HepG2 (cell line): ENCODE measurements around the gene ABHD2. TPM values are rescaled to one million over a fixed set of nuclear protein-coding genes. Genes with fewer than 3 reads are reported as not detected.
A peak's percentile ranks its signal among the peaks of the same experiment; 100 is the strongest.

ENCODE experiments used
- KLF13 ChIP-seq: sonication (generic); formaldehyde crosslinking; IDR thresholded peaks from 2 replicates; pipeline ENCODE4 v1.4.0; 2020; ENCODE audit warnings: mild to moderate bottlenecking, missing genetic modification reagents
- MAFF ChIP-seq: IDR thresholded peaks from 2 replicates; pipeline ENCODE4 v1.6.1; 2011; ENCODE audit warnings: low read depth, low read length, improper control_type of control experiment
- RAD21 ChIP-seq: fragments of 450-650 bp; formaldehyde crosslinking; IDR thresholded peaks from 2 replicates; pipeline ENCODE4 v1.5.0; 2020; ENCODE audit warnings: mild to moderate bottlenecking
- RBAK ChIP-seq: sonication (generic); formaldehyde crosslinking; IDR thresholded peaks from 2 replicates; pipeline ENCODE4 v1.5.1; 2020; ENCODE audit warnings: mild to moderate bottlenecking, missing genetic modification reagents
- ZNF256 ChIP-seq: sonication (generic); formaldehyde crosslinking; conservative IDR thresholded peaks from 2 replicates; pipeline ENCODE4 v1.4.0; 2020; ENCODE audit warnings: missing genetic modification reagents
- ZNF615 ChIP-seq: sonication (generic); formaldehyde crosslinking; IDR thresholded peaks from 2 replicates; pipeline ENCODE4 v1.5.0; 2020; ENCODE audit warnings: mild to moderate bottlenecking, missing genetic modification reagents, borderline replicate concordance
- polyA plus RNA-seq, 8 experiments: library from polyadenylated mRNA; depleted of rRNA in 3 of 8; stranded (reverse) in 7 of 8; unstranded in 1 of 8; fragments of >200 nt; fragmentation: Illumina TruSeq in 4 of 8; extraction: Trizol in 4 of 8; gene quantifications; 2 replicates each; pipeline versions ENCODE4 v1.2.1 to v1.2.3, GENCODE V29; 2011 to 2016; ENCODE audit warnings: low read depth in 4 of 8, missing spikeins in 1 of 8, mixed read lengths in 1 of 8; ENCODE audit not compliant: insufficient read depth in 1 of 8
- total RNA-seq, 5 experiments: library from RNA; depleted of rRNA; stranded (reverse); fragments of >200 nt; fragmentation: Illumina TruSeq; extraction: Trizol; gene quantifications; 2 replicates each; pipeline ENCODE4 v1.2.3, GENCODE V29; 2016; ENCODE audit warnings: low read depth in 1 of 5
- TF ChIP-seq, protein P1 (sequence below): sonication (generic); formaldehyde crosslinking; IDR thresholded peaks from 2 replicates; pipeline ENCODE4 v1.4.0; 2020; ENCODE audit warnings: low read depth, missing genetic modification reagents
- TF ChIP-seq, protein P2 (sequence below): sonication (generic); formaldehyde crosslinking; IDR thresholded peaks from 2 replicates; pipeline ENCODE4 v1.9.0; 2021; ENCODE audit warnings: mild to moderate bottlenecking, missing genetic modification reagents
- TF ChIP-seq, protein P3 (sequence below): sonication (generic); formaldehyde crosslinking; conservative IDR thresholded peaks from 2 replicates; pipeline ENCODE4 v1.5.0; 2020; ENCODE audit warnings: missing genetic modification reagents
- TF ChIP-seq, protein P4 (sequence below): sonication (generic); formaldehyde crosslinking; IDR thresholded peaks from 2 replicates; pipeline ENCODE4 v1.9.0; 2021; ENCODE audit warnings: missing genetic modification reagents, borderline replicate concordance
- TF ChIP-seq, protein P5 (sequence below): IDR thresholded peaks from 2 replicates; pipeline ENCODE4 v1.6.1; 2016; ENCODE audit warnings: missing genetic modification reagents, missing compliant biosample characterization
- TF ChIP-seq, protein P6 (sequence below): sonication (generic); formaldehyde crosslinking; IDR thresholded peaks from 2 replicates; pipeline ENCODE4 v1.5.0; 2020; ENCODE audit warnings: mild to moderate bottlenecking, missing genetic modification reagents

ABHD2 gene
- total and polyA plus RNA-seq, 2 of the 13 experiments (the other 11 are each of a cell fraction or from before 2014, with no cell fraction given) = 14.8 to 22.4 TPM

DNA sequence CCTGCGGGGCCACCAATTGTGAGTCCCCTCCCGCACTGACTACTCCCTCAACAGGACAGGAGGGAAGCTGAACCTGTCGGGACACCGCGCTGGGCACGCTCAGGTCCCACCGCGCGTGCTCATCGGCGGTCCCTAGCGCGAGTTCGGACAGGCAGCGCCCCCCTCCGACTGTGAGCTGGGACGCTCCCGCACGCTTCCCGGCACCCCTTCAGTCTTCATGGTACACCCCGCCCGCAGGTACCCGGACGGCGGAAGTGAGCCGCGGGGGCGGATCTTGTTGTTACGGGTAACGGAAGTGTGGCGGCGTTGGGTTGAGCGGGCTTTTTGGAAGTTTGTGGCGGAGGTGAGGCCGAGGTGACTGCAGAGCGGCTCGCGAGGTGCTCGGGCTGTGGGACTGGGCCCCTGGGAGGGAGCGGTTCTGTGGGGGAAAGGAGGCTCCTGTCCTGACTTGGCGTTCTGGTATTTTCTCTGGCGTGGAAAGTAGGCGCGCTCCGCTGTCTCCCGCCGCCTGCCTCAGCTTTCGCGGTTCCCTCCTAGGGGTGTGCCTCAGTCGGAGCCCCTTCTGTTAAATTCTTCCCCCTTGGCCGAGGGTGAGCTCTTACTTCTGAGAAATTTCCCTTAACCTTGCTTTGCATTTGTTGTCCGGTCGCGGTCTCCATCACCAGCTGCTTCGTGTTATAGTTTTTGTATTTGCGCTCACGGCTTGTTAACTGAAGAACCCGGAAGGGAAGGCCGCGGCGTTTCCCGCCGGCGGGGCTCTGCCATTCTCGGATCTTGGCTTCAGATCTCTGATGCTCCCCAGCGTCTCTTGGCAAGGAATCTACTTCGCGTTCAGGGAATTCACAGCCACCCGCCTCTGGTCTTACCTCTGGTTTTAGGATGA, 155.7 kb downstream of the ABHD2 start, which contains the start of gene FANCI (continued):
- TF ChIP-seq, protein P1, sequence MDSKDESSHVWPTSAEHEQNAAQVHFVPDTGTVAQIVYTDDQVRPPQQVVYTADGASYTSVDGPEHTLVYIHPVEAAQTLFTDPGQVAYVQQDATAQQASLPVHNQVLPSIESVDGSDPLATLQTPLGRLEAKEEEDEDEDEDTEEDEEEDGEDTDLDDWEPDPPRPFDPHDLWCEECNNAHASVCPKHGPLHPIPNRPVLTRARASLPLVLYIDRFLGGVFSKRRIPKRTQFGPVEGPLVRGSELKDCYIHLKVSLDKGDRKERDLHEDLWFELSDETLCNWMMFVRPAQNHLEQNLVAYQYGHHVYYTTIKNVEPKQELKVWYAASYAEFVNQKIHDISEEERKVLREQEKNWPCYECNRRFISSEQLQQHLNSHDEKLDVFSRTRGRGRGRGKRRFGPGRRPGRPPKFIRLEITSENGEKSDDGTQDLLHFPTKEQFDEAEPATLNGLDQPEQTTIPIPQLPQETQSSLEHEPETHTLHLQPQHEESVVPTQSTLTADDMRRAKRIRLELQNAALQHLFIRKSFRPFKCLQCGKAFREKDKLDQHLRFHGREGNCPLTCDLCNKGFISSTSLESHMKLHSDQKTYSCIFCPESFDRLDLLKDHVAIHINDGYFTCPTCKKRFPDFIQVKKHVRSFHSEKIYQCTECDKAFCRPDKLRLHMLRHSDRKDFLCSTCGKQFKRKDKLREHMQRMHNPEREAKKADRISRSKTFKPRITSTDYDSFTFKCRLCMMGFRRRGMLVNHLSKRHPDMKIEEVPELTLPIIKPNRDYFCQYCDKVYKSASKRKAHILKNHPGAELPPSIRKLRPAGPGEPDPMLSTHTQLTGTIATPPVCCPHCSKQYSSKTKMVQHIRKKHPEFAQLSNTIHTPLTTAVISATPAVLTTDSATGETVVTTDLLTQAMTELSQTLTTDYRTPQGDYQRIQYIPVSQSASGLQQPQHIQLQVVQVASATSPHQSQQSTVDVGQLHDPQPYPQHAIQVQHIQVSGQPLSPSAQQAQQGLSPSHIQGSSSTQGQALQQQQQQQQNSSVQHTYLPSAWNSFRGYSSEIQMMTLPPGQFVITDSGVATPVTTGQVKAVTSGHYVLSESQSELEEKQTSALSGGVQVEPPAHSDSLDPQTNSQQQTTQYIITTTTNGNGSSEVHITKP (CRISPR knock-in tag) = peak; percentile 100
- TF ChIP-seq ZNF615 (CRISPR knock-in tag) (no peak), KLF13 (CRISPR knock-in tag) (no peak), RBAK (CRISPR knock-in tag) (0 out of 2 replicates have a peak, but pooled peaks have one; percentile 4), MAFF (no peak), RAD21 (CRISPR knock-in tag) (peak; percentile 68), ZNF256 (CRISPR knock-in tag) (no peak)
- TF ChIP-seq, protein P2, sequence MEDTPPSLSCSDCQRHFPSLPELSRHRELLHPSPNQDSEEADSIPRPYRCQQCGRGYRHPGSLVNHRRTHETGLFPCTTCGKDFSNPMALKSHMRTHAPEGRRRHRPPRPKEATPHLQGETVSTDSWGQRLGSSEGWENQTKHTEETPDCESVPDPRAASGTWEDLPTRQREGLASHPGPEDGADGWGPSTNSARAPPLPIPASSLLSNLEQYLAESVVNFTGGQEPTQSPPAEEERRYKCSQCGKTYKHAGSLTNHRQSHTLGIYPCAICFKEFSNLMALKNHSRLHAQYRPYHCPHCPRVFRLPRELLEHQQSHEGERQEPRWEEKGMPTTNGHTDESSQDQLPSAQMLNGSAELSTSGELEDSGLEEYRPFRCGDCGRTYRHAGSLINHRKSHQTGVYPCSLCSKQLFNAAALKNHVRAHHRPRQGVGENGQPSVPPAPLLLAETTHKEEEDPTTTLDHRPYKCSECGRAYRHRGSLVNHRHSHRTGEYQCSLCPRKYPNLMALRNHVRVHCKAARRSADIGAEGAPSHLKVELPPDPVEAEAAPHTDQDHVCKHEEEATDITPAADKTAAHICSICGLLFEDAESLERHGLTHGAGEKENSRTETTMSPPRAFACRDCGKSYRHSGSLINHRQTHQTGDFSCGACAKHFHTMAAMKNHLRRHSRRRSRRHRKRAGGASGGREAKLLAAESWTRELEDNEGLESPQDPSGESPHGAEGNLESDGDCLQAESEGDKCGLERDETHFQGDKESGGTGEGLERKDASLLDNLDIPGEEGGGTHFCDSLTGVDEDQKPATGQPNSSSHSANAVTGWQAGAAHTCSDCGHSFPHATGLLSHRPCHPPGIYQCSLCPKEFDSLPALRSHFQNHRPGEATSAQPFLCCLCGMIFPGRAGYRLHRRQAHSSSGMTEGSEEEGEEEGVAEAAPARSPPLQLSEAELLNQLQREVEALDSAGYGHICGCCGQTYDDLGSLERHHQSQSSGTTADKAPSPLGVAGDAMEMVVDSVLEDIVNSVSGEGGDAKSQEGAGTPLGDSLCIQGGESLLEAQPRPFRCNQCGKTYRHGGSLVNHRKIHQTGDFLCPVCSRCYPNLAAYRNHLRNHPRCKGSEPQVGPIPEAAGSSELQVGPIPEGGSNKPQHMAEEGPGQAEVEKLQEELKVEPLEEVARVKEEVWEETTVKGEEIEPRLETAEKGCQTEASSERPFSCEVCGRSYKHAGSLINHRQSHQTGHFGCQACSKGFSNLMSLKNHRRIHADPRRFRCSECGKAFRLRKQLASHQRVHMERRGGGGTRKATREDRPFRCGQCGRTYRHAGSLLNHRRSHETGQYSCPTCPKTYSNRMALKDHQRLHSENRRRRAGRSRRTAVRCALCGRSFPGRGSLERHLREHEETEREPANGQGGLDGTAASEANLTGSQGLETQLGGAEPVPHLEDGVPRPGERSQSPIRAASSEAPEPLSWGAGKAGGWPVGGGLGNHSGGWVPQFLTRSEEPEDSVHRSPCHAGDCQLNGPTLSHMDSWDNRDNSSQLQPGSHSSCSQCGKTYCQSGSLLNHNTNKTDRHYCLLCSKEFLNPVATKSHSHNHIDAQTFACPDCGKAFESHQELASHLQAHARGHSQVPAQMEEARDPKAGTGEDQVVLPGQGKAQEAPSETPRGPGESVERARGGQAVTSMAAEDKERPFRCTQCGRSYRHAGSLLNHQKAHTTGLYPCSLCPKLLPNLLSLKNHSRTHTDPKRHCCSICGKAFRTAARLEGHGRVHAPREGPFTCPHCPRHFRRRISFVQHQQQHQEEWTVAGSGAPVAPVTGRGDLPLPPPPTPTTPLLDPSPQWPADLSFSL (CRISPR knock-in tag) = no peak
- TF ChIP-seq, protein P3, sequence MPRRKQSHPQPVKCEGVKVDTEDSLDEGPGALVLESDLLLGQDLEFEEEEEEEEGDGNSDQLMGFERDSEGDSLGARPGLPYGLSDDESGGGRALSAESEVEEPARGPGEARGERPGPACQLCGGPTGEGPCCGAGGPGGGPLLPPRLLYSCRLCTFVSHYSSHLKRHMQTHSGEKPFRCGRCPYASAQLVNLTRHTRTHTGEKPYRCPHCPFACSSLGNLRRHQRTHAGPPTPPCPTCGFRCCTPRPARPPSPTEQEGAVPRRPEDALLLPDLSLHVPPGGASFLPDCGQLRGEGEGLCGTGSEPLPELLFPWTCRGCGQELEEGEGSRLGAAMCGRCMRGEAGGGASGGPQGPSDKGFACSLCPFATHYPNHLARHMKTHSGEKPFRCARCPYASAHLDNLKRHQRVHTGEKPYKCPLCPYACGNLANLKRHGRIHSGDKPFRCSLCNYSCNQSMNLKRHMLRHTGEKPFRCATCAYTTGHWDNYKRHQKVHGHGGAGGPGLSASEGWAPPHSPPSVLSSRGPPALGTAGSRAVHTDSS (CRISPR knock-in tag) = no peak
- TF ChIP-seq, protein P4, sequence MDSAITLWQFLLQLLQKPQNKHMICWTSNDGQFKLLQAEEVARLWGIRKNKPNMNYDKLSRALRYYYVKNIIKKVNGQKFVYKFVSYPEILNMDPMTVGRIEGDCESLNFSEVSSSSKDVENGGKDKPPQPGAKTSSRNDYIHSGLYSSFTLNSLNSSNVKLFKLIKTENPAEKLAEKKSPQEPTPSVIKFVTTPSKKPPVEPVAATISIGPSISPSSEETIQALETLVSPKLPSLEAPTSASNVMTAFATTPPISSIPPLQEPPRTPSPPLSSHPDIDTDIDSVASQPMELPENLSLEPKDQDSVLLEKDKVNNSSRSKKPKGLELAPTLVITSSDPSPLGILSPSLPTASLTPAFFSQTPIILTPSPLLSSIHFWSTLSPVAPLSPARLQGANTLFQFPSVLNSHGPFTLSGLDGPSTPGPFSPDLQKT (CRISPR knock-in tag) = no peak
- TF ChIP-seq, protein P5, sequence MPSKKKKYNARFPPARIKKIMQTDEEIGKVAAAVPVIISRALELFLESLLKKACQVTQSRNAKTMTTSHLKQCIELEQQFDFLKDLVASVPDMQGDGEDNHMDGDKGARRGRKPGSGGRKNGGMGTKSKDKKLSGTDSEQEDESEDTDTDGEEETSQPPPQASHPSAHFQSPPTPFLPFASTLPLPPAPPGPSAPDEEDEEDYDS (CRISPR knock-in tag) = 0 out of 2 replicates have a peak, but pooled peaks have one; percentile 34
- TF ChIP-seq, protein P6, sequence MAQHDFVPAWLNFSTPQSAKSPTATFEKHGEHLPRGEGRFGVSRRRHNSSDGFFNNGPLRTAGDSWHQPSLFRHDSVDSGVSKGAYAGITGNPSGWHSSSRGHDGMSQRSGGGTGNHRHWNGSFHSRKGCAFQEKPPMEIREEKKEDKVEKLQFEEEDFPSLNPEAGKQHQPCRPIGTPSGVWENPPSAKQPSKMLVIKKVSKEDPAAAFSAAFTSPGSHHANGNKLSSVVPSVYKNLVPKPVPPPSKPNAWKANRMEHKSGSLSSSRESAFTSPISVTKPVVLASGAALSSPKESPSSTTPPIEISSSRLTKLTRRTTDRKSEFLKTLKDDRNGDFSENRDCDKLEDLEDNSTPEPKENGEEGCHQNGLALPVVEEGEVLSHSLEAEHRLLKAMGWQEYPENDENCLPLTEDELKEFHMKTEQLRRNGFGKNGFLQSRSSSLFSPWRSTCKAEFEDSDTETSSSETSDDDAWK (CRISPR knock-in tag) = no peak
